Stimulated activated CD8-positive, alpha-beta memory T cell treated with anti-CD3 and anti-CD28 coated beads, Interleukin-2, amount 100 ng/mL, for 48 hours (primary cell): Measurements from ENCODE around the gene PDIA2.
"Not testable (repeated sequence)": the region's sequence is repeated elsewhere in the genome, so short reads cannot be mapped to it uniquely, and the experiment has no call there.

Experiments
- DNase-seq, 2 donors: peaks; one replicate each; pipeline ENCODE4 v3.0.0-alpha.2; 2020; ENCODE audit warnings: low read depth in 2 of 2

Gene PDIA2

GRCh38 chr16:325375-326145 is 42.6 kb downstream of the PDIA2 start:
- no peak for DNase-seq

DNA sequence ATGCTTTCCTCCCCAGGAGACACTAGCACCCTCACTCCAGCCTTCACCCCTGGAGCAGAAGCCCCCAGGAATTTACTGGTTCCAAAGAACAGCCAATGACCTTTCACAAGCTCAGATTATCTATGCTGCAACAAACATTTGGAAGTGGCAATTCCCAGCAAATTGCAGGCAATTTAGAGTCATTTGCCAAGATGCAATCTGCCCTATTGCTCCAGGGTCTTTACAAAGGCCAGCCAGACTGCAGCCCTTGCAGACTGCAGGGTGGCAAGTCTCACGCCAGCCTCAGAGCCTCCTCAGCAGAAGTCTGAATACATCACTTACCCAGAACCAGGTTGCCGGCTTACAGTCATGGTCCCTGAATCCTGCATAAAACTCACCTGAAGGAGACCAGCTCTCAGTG is 47.8 kb downstream of the PDIA2 start:
- DNase-seq: no peak

DNA sequence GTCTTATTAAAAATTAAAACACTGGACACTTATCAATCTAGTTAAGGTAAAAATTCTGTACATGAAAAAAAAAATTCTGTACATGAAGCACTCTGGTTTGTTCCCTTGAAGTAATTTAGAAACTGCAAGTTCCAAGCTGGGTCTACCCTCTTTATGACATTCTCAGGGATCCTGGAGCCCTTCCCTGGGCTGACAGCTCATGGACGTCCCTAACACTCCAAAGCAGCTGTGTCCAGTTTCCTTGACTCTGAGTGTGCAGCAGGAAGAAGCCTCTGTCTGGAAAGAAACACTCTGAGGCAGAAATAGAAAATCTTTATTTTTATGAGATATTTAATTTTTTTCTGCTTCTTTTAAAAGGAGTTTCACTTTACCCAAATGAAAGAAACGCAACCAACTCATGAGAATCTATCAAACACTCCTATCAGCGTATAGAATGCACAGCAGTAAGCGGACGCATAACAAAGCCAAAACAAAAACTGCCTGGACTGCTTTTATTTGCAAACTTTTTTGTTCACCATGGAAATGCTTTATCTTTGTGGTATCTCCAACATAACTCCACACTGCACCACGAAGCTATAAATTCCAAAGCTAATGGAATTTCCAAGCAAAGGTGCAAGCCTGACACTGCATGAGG is 48.3 kb downstream of the PDIA2 start:
- not testable (repeated sequence) for DNase-seq

DNA sequence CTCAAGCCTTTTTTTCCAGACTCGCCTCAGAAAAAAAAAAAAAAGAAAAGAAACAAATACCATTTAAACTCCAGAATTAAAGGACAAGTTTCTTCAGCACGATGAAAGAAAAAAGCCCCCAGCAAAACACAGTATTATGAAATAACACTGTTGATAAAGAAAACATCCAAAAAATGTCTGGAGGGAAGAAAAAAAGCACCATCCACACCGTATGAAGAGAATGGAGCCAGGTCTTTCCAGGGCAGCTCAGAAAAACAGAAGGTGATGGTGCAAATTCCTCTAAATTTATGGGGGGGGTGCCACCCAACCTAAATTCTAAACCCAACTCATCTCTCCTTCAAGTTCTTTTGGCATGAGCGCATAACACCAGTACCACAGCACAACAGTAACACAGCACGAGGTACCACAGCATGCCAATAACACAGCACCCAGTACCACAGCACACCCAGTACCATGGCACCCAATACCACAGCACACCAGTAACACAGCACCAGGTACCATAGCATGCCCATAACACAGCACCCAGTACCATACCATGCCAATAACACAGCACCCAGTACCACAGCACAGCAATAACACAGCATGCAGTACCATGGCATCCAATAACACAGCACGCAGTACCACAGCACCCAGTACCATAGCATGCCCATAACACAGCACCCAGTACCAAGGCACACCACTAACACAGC is 50.6 kb downstream of the PDIA2 start:
- no peak for DNase-seq

DNA sequence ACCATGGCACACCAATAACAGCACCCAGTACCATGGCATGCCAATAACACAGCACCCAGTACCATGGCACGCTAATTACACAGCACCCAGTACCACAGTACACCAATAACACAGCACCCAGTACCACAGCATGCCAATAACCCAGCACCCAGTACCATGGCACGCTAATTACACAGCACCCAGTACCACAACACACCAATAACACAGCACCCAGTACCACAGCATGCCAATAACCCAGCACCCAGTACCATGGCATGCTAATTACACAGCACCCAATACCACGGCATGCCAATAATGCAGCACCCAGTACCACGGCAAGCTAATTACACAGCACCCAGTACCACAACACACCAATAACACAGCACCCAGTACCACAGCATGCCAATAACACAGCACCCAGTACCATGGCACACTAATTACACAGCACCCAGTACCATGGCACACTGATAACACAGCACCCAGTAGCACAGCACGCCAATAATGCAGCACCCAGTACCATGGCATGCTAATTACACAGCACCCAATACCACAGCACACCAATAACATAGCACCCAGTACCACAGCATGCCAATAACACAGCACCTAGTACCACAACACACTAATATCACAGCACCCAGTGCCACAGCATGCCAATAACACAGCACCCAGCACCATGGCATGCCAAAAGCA is 51.3 kb downstream of the PDIA2 start:
- not testable (repeated sequence) for DNase-seq

DNA sequence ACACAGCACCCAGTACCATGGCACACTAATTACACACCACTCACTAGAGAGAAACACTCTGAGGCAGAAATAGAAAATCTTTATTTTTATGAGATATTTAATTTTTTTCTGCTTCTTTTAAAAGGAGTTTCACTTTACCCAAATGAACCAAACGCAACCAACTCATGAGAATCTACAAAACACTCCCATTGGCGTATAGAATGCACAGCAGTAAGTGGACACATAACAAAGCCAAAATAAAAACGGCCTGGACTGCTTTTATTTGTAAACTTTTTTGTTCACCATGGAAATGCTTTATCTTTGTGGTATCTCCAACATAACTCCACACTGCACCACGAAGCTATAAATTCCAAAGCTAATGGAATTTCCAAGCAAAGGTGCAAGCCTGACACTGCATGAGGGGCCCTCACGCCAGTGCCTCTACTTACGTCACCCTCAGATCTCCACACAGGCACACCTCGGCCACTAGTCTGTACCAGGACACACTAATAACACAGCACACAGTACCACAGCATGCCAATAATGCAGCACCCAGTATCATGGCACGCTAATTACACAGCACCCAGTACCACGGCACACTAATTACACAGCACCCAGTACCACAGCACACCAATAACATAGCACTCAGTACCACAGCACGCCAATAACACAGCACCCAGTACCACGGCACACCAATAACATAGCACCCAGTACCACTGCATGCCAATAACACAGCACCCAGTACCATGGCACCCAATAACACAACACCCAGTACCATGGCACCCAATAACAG is 52.1 kb downstream of the PDIA2 start:
- DNase-seq: not testable (repeated sequence)

DNA sequence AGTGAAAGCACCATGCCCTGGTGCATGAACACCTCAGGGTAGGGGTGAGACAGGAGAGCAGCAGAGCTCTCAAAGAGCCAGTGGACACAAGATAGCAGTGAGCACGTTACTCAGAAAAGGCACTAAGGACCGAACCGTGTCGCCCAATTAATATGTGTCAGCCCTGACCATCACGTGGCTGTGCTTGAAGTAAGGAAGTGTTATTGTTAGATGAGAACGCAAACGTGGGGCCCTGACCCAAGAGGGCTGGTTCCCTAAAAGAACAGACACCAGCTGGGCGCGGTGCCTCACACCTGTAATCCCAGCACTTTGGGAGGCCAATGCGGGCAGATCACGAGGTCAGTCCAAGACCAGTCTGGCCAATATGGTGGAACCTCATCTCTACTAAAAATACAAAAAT is 53.3 kb downstream of the PDIA2 start:
- DNase-seq: no peak
